GM12864 (cell line): ENCODE measurements around the gene KLHL2.

ENCODE experiments used
- DNase-seq: peaks from one replicate; pipeline ENCODE4 v3.0.0-alpha.2; 2011; ENCODE audit warnings: low read depth
- H3K4me3 ChIP-seq: 2 replicates; pipeline ENCODE4 v1.5.1; 2011; ENCODE audit warnings: mild to moderate bottlenecking, low read depth, low read length, control low read depth
- CTCF ChIP-seq: IDR thresholded peaks from 2 replicates; pipeline ENCODE4 v1.5.1; 2011; ENCODE audit warnings: low read depth, mild to moderate bottlenecking, moderate library complexity, low read length, control low read depth, inconsistent platforms; ENCODE audit errors: missing control alignments

KLHL2 gene

GRCh38 chr4:165326831-165327210, 119.5 kb downstream of the KLHL2 start:
- TF ChIP-seq CTCF, result no peak
- DNase-seq, result no peak
- H3K4me3 ChIP-seq, result peak overlapping the region; percentile 97

- no peak for TF ChIP-seq CTCF
- peak; percentile 98 for DNase-seq
- H3K4me3 ChIP-seq, result peak within 1 kb of the TSS; percentile 97
Observed at GRCh38 chr4:165327211-165328100, 120.1 kb downstream of the KLHL2 start, which contains the start of gene MSMO1. Gene MSMO1 (plus strand): TSS chr4:165327669. CDS start chr4:165333371, 5,702 bp downstream.

- no peak for TF ChIP-seq CTCF
- H3K4me3 ChIP-seq, result peak overlapping the region; percentile 97
- no peak for DNase-seq
Observed at GRCh38 chr4:165328101-165328425, 120.7 kb downstream of the KLHL2 start.

- peak overlapping the region; percentile 97 for H3K4me3 ChIP-seq
- TF ChIP-seq CTCF, result no peak
- no peak for DNase-seq
Observed at GRCh38 chr4:165328708-165329107, 121.3 kb downstream of the KLHL2 start.

GRCh38 chr4:165330071-165330470, 122.7 kb downstream of the KLHL2 start:
- no peak for TF ChIP-seq CTCF
- peak overlapping the region; percentile 97; the same call in 1 of the 2 replicates for H3K4me3 ChIP-seq
- DNase-seq, result no peak

GRCh38 chr4:165330666-165331065, 123.3 kb downstream of the KLHL2 start:
- TF ChIP-seq CTCF, result no peak
- DNase-seq, result no peak
- peak overlapping the region; percentile 97 for H3K4me3 ChIP-seq

- TF ChIP-seq CTCF, result no peak
- H3K4me3 ChIP-seq, result peak overlapping the region; percentile 97; the same call in 1 of the 2 replicates
- DNase-seq, result no peak
Observed at GRCh38 chr4:165331359-165331758, 124.0 kb downstream of the KLHL2 start.
